Lower leg skin (tissue), 3 donors: Measurements from ENCODE around the gene EHD3.

Experiments
- POLR2A ChIP-seq, 2 donors: fragments of 450-650 bp; IDR thresholded peaks; one replicate each; pipeline ENCODE4 v1.6.1; 2016 to 2017; ENCODE audit warnings: antibody characterized with exemption in 2 of 2, mild to moderate bottlenecking in 1 of 2, moderate library complexity in 1 of 2
- TF ChIP-seq, protein P1 (sequence below), 3 donors: fragments of 450-650 bp; IDR thresholded peaks; one replicate each; pipeline ENCODE4 v1.5.1; 2016; ENCODE audit warnings: antibody characterized with exemption in 3 of 3, mild to moderate bottlenecking in 3 of 3, moderate library complexity in 2 of 3

DNA sequence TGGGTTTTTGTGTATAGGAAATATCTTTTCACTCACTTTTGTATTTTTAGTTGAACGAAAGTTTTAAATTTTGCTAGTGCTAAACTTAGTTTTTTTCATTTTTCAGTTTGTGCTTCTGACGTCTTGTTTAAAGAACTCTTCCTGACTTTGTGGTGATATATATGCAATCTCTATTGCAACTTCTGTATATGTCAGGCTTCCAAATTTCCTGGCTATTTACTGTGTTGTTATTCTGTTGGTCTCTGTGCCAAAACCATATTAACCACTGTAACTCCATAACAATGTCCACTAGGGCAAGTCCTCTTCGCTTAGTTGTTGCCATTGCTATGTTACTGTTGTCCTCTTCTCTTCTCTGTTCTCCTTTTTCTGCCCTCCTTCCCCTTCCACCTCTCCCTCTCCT lies 3.2 kb upstream of the EHD3 start:
- TF ChIP-seq, protein P1, sequence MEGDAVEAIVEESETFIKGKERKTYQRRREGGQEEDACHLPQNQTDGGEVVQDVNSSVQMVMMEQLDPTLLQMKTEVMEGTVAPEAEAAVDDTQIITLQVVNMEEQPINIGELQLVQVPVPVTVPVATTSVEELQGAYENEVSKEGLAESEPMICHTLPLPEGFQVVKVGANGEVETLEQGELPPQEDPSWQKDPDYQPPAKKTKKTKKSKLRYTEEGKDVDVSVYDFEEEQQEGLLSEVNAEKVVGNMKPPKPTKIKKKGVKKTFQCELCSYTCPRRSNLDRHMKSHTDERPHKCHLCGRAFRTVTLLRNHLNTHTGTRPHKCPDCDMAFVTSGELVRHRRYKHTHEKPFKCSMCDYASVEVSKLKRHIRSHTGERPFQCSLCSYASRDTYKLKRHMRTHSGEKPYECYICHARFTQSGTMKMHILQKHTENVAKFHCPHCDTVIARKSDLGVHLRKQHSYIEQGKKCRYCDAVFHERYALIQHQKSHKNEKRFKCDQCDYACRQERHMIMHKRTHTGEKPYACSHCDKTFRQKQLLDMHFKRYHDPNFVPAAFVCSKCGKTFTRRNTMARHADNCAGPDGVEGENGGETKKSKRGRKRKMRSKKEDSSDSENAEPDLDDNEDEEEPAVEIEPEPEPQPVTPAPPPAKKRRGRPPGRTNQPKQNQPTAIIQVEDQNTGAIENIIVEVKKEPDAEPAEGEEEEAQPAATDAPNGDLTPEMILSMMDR (IDR thresholded peaks at IDR 0.05), result no peak
- TF ChIP-seq POLR2A (IDR thresholded peaks at IDR 0.05), result no peak
